SU-DHL-6 (cell line): ENCODE results near the gene PLEKHA5.

Source experiments
- H2AFZ ChIP-seq: fragments of 200-600 bp; sonication (generic); 2 replicates; pipeline ENCODE4 v1.6.1; 2014; ENCODE audit warnings: low read depth, mild to moderate bottlenecking, moderate library complexity, mixed read lengths, antibody characterized with exemption, low read length; ENCODE audit not compliant: severe bottlenecking
- H3F3A ChIP-seq: fragments of 200-600 bp; shearing (Covaris generic); 2 replicates; pipeline ENCODE4 v1.6.0; 2016; ENCODE audit warnings: antibody characterized with exemption, mild to moderate bottlenecking; ENCODE audit not compliant: insufficient read depth
- H3K27ac ChIP-seq: fragments of 200-600 bp; sonication (generic); 2 replicates; pipeline ENCODE4 v1.5.1; 2016; ENCODE audit warnings: low read depth, mild to moderate bottlenecking, low read length, moderate library complexity, mixed read lengths
- H3K27me3 ChIP-seq: fragments of 200-600 bp; sonication (generic), shearing (Covaris generic); 2 replicates; pipeline ENCODE4 v1.6.0; 2014; ENCODE audit warnings: mild to moderate bottlenecking, low read length
- H3K36me3 ChIP-seq: fragments of 200-600 bp; sonication (generic); 2 replicates; pipeline ENCODE4 v1.6.1; 2014; ENCODE audit warnings: mild to moderate bottlenecking, low read length, mixed read lengths
- H3K4me2 ChIP-seq: fragments of 300-600, 200-600 bp; shearing (Covaris generic), sonication (generic); 2 replicates; pipeline ENCODE4 v1.6.0; 2014; ENCODE audit warnings: low read length, low read depth, mild to moderate bottlenecking; ENCODE audit not compliant: poor library complexity, severe bottlenecking
- H3K4me3 ChIP-seq: fragments of 200-600 bp; sonication (generic); 2 replicates; pipeline ENCODE4 v1.5.1; 2014; ENCODE audit warnings: antibody characterized with exemption, low read length, mild to moderate bottlenecking, mixed read lengths; ENCODE audit not compliant: insufficient read depth, poor library complexity, severe bottlenecking
- H3K79me2 ChIP-seq: fragments of 200-600 bp; sonication (generic); 2 replicates; pipeline ENCODE4 v1.6.1; 2014; ENCODE audit warnings: mild to moderate bottlenecking, low read length, moderate library complexity; ENCODE audit not compliant: insufficient read depth
- H3K9ac ChIP-seq: fragments of 200-600 bp; sonication (generic); 2 replicates; pipeline ENCODE4 v1.7.0; 2014; ENCODE audit warnings: mild to moderate bottlenecking, low read length
- H3K9me2 ChIP-seq: fragments of 200-600 bp; sonication (generic); replicated peaks from 2 replicates; pipeline ENCODE4 v1.6.1; 2014; ENCODE audit warnings: low read length; ENCODE audit not compliant: insufficient read depth
- H3K9me3 ChIP-seq: fragments of 200-600 bp; sonication (generic); 2 replicates; pipeline ENCODE4 v1.6.1; 2014; ENCODE audit warnings: low read length, mixed read lengths; ENCODE audit not compliant: insufficient read depth
- H4K20me1 ChIP-seq: fragments of 200-600 bp; sonication (generic); 2 replicates; pipeline ENCODE4 v1.6.1; 2014; ENCODE audit warnings: low read depth, mild to moderate bottlenecking, antibody characterized with exemption, low read length, moderate library complexity, mixed read lengths
- EZH2phosphoT487 ChIP-seq: fragments of 200-600 bp; sonication (generic), shearing (Covaris generic); conservative IDR thresholded peaks from 2 replicates; pipeline ENCODE4 v1.6.1; 2018; ENCODE audit warnings: mild to moderate bottlenecking, antibody characterized with exemption, low read length, moderate library complexity, mixed read lengths
- TF ChIP-seq, protein P1 (sequence below): fragments of 200-600 bp; sonication (generic); IDR thresholded peaks from one replicate; pipeline ENCODE4 v1.5.1; 2017; ENCODE audit warnings: antibody characterized with exemption, mild to moderate bottlenecking, low read length, moderate library complexity; ENCODE audit not compliant: insufficient read depth, poor library complexity, severe bottlenecking

Gene PLEKHA5

DNA sequence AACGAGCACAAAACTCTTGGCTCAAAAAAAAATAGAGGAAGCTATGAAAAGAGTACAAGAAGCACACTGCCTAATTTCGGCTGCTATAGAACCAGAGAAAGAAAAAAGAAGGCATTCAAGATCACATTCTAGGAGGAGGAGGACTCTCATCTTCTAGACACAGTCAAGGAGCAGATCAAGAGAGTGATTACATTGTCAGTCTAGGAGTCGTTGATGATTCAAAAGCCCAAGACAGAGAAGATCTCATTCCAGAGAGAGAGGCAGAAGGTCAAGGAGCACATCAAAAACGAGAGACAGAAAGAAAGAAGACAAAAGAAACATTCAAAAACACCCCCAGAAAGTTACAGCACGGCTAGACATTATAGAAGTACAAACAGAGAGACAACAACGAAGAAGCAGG lies 177.9 kb downstream of the PLEKHA5 start:
- no peak overlapping the region for H3K4me3 ChIP-seq
- H3K36me3 ChIP-seq: no peaks in the 10 kb centered on the region
- no peak overlapping the region for H3K4me2 ChIP-seq
- no peak overlapping the region for H3K9ac ChIP-seq
- TF ChIP-seq, protein P1, sequence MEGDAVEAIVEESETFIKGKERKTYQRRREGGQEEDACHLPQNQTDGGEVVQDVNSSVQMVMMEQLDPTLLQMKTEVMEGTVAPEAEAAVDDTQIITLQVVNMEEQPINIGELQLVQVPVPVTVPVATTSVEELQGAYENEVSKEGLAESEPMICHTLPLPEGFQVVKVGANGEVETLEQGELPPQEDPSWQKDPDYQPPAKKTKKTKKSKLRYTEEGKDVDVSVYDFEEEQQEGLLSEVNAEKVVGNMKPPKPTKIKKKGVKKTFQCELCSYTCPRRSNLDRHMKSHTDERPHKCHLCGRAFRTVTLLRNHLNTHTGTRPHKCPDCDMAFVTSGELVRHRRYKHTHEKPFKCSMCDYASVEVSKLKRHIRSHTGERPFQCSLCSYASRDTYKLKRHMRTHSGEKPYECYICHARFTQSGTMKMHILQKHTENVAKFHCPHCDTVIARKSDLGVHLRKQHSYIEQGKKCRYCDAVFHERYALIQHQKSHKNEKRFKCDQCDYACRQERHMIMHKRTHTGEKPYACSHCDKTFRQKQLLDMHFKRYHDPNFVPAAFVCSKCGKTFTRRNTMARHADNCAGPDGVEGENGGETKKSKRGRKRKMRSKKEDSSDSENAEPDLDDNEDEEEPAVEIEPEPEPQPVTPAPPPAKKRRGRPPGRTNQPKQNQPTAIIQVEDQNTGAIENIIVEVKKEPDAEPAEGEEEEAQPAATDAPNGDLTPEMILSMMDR: no peak
- no peak for TF ChIP-seq EZH2phosphoT487
- H4K20me1 ChIP-seq: no peaks in the 10 kb centered on the region
- H3F3A ChIP-seq: no peaks in the 10 kb centered on the region
- H3K9me2 ChIP-seq: no peaks in the 10 kb centered on the region
- H3K27me3 ChIP-seq: no peaks in the 10 kb centered on the region
- no peak overlapping the region for H2AFZ ChIP-seq
- H3K79me2 ChIP-seq: no peaks in the 10 kb centered on the region
- no peak overlapping the region for H3K27ac ChIP-seq
- no peaks in the 10 kb centered on the region for H3K9me3 ChIP-seq

DNA sequence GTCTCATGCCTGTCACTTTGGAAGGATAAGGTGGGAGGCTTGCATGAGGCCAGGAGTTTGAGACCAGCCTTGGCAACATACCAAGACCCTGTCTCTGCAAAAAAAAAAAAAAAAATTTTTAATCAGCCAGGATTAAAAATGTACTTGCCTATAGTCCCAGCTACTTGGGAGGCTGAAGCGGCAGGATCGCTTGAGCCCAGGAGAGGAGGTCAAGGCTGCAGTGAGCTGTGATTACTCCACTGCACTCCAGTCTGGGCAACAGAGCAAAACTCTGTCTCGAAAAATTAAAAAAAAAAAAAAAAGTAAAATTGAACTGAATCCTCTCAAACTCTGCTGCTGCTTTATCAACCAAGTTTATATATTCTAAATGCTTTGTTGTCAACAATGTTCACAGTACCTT lies 181.6 kb downstream of the PLEKHA5 start:
- Histone ChIP-seq H3K9me3 (no peaks in the 10 kb centered on the region), H3F3A (no peaks in the 10 kb centered on the region), H3K27ac (no peak overlapping the region), H4K20me1 (no peaks in the 10 kb centered on the region), H3K27me3 (no peaks in the 10 kb centered on the region), H3K4me3 (no peak overlapping the region), H2AFZ (no peak overlapping the region), H3K4me2 (no peak overlapping the region), H3K9ac (no peak overlapping the region), H3K9me2 (no peaks in the 10 kb centered on the region), H3K36me3 (no peaks in the 10 kb centered on the region), H3K79me2 (no peaks in the 10 kb centered on the region)
- no peak for TF ChIP-seq EZH2phosphoT487
- TF ChIP-seq, protein P1: no peak

DNA sequence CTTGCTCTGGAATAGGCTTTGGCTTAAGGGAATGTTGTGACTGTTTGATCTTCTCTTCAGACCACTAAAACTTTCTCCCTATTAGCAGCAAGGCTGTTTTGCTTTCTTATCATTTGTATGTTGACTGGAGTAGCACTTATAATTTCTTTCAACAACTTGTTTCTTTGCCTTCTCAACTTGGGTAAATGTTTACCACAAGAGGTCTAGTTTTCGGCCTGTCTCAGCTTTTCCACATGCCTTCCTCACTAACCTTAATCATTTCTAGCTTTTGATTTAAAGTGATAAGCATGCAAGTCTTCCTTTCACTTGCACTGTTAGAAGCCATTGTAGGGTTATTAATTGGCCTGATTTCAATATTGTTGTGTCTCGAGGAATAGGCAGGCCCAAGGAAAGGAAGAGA lies 183.1 kb downstream of the PLEKHA5 start:
- no peak overlapping the region for H3K4me2 ChIP-seq
- H3K79me2 ChIP-seq: no peaks in the 10 kb centered on the region
- H3K27ac ChIP-seq: no peak overlapping the region
- no peaks in the 10 kb centered on the region for H3F3A ChIP-seq
- no peaks in the 10 kb centered on the region for H3K36me3 ChIP-seq
- no peaks in the 10 kb centered on the region for H3K9me2 ChIP-seq
- no peaks in the 10 kb centered on the region for H3K9me3 ChIP-seq
- no peak overlapping the region for H2AFZ ChIP-seq
- no peak overlapping the region for H3K9ac ChIP-seq
- TF ChIP-seq, protein P1: no peak
- no peak for TF ChIP-seq EZH2phosphoT487
- no peaks in the 10 kb centered on the region for H3K27me3 ChIP-seq
- no peaks in the 10 kb centered on the region for H4K20me1 ChIP-seq
- no peak overlapping the region for H3K4me3 ChIP-seq

DNA sequence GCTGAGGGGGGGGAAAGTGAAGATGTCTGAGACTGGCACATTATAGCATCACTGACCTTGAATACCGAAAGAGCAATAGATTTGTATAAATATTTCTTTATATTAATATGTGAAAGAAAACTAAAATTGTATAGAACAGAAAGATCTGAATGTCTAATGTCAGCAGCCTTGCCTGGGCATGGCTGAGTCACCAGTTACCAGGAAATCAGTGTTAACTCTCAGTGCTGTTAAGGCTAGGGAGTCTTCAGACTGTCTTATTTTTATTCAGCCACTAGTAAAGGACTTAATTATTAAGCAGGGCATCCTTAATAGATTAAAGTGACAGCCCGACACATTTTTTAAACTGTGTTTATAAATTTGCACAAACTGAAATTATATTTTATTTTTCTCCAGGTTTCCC lies 186.9 kb downstream of the PLEKHA5 start:
- no peaks in the 10 kb centered on the region for H3F3A ChIP-seq
- no peak overlapping the region for H3K4me3 ChIP-seq
- no peaks in the 10 kb centered on the region for H4K20me1 ChIP-seq
- no peak overlapping the region for H3K4me2 ChIP-seq
- TF ChIP-seq, protein P1: no peak
- no peak for TF ChIP-seq EZH2phosphoT487
- H3K27ac ChIP-seq: no peak overlapping the region
- no peaks in the 10 kb centered on the region for H3K9me2 ChIP-seq
- H3K9ac ChIP-seq: no peak overlapping the region
- H2AFZ ChIP-seq: no peak overlapping the region
- no peaks in the 10 kb centered on the region for H3K9me3 ChIP-seq
- no peaks in the 10 kb centered on the region for H3K79me2 ChIP-seq
- no peaks in the 10 kb centered on the region for H3K27me3 ChIP-seq
- H3K36me3 ChIP-seq: no peaks in the 10 kb centered on the region
